ENCODE measurements around the gene CD38.

- TF ChIP-seq POLR2A (IDR thresholded peaks at IDR 0.05) = no peak
- TF ChIP-seq, protein P1, sequence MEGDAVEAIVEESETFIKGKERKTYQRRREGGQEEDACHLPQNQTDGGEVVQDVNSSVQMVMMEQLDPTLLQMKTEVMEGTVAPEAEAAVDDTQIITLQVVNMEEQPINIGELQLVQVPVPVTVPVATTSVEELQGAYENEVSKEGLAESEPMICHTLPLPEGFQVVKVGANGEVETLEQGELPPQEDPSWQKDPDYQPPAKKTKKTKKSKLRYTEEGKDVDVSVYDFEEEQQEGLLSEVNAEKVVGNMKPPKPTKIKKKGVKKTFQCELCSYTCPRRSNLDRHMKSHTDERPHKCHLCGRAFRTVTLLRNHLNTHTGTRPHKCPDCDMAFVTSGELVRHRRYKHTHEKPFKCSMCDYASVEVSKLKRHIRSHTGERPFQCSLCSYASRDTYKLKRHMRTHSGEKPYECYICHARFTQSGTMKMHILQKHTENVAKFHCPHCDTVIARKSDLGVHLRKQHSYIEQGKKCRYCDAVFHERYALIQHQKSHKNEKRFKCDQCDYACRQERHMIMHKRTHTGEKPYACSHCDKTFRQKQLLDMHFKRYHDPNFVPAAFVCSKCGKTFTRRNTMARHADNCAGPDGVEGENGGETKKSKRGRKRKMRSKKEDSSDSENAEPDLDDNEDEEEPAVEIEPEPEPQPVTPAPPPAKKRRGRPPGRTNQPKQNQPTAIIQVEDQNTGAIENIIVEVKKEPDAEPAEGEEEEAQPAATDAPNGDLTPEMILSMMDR (IDR thresholded peaks at IDR 0.05) = no peak
These were observed 105.6 kb downstream of the CD38 start for GRCh38 chr4:15883610-15884243.

Data from body of pancreas (tissue), 4 donors.